SIG-M5 treated with dmso at 0.1 percent for 504 hours (cell line): ENCODE results near the gene ANO1.

Experiments used
- DNase-seq: peaks from one replicate; lab custom pipeline; 2025; ENCODE audit not compliant: unreplicated experiment; lab: John Stamatoyannopoulos, UW

The ANO1 gene

DNA sequence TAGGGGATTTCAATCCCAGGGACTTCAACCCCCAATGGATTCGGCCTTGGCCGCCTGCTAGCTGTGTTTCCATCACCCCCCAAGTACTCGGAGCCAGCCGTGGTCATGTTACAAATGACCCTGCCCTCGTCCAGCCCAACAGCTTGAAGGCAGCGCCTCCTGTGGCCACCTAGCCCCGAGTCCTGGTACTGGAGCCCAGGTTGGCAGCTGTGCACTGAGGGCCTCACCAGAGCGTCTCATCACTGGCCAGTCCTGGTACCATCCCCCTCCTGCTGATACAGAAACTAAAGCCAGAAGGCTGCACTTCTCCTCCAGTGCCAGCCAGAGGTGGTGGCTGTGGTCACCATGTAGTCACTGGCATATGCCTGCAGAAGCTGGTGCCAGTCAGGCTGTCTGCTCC, 80.1 kb downstream of the ANO1 start:
- DNase-seq, result no peak

DNA sequence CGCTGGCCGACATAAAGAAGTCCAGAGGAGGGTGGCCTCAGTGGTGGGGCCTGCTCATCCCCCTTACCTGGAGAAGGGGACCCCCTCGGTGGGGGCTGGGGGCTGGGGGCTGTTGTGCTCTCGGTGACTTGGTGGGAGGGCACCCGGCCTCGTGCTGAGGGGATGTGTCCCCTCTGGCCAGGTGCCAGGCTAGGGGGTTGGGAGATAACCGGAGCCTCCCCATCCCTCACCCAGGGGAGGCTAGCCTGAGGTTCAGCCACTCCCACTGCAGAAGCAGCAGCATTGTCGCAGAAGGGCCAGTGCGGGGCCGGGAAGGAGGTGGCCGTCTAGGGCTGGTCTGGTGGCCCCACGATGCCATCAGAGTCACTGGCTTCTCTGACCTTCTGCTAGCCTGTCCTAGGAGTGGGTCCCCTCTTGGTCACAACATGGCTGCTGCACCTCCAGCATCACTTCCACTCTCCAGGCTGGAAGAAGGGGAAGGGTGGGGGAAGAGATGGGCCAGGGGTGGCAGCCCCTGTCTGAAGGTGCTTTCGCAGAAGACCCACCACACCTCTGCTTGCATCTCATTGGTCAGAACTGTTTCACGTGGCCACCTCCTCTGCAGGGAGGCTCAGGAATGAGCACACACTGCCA, 80.8 kb downstream of the ANO1 start:
- no peak for DNase-seq

DNA sequence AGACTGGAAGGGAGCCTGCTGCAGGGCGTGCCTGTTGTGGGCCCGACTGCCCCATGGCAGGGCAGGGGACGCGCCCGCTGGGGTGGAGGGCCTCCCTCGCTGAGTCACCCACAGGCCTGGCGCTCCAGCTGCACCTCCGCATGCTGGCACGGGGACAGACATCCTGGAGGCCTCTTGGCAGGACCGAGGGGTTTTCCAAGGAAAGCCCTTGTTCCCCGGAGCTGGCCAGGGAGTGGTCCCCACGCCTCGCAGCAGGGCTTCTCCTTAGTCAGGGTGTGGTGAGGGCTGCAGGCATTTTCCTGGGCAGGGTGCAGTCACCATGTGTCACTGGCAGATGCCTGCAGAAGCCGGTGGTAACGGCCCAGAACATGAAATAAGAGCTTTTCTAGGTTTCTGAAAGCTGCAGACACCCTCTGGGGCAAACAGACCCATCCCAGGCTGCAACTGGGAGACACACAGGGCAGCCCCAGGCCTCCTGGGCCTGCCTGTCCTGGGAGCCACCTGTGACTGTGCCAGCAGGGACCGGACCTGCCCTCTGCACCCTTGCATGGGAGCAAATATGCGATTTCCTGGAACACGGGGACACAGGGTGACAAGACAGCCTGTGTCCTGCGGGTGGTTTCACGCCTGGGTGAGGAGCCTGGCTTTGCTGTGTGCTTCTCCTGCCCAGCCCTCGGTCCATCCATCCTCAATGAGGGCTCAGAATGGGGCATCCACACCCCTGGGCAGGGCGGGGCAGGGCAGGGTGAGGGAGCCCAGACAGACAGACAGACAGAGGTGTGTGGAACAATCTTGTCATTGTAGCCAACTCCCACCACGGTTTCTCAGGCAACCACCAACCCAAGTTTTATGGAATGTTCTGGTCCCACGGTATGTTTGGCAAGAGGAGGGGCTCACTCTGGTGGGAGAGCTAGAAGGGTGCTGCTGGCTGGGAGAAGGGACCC, 81.8 kb downstream of the ANO1 start:
- DNase-seq, result no peak

DNA sequence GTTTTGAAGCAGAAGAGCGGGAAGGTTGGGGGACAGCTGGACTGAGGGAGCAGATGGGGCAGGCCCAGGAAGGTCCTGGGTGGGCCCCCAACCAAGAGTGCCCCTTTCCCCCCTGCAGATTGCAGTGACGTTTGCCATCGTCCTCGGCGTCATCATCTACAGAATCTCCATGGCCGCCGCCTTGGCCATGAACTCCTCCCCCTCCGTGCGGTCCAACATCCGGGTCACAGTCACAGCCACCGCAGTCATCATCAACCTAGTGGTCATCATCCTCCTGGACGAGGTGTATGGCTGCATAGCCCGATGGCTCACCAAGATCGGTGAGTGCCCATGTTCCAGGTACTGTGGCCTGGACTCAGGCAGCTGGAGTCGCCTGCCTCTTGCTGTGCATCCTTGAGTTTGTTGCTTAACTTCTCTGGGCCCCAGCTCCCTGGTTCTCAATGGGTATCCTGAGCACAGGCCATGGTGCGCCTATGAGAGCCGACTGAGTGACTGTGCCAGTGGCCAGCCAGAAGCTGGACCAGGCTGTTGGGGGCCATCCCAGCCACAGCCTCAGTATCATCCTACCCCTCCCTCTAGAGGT, 83.0 kb downstream of the ANO1 start:
- no peak for DNase-seq

DNA sequence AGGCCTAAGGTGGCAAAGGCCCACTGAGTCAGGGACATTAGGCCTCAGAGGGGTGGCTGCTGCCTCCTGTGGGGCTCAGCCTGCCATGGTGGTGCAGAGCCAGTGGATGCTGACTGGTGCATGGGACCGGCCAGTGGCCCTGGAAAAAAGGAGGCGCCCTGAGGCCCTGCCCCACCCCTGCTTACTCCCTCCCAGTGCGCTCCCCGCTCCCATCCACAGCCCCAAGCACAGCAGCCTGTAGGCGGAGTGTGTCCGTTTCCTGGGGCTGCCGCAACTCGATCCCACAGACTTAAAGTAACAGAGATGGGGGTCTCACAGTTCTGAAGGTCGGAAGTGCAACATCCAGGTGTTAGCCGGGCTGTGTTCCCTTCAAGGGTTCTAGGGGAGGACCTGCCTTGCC, 86.6 kb downstream of the ANO1 start:
- no peak for DNase-seq

DNA sequence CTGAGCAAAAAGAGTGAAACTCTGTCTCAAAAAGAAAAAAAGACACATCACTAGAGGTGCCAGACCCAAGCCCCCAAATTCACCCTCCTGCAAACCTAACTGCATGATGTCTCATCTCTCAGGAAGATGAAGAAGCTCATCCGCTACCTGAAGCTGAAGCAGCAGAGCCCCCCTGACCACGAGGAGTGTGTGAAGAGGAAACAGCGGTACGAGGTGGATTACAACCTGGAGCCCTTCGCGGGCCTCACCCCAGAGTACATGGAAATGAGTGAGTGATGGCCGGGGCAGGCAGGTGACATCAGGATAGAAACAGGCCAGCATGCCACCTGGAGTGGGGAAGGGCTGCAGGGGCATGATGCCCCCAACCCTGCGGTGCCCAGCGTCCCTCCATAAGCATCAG, 89.0 kb downstream of the ANO1 start:
- no peak for DNase-seq

DNA sequence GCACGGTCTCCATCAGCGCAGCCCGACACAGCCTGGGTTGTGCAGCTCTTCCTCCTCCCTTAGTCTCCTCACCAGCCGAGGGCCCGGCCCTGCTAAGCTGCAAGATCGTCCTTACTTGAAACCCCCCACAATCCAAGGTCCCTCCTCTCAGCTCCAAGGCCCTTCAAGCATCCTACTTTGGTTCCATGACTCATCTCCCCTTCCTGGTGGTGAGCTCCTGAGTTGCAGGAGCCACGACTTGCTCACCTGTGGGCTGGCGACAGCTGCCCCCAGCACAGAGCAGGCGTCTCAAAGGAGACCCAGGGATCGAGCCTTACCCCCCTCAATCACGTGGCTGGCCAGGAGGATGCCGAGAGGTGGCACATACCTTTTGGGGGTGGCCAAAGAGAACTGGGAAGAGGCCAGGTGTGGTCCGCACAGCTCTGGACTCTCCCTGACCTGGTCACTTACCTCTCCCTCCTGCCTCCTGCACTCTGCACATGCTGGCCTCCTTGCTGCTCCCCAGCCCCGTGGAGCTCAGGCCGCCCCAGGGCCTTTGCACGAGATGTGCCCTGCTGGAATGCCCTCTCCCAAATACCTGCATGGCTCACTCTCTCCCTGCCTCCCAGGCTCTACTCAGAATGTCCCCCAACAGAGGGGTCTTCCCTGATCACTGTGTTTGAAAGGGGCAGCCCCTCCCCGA, 89.7 kb downstream of the ANO1 start:
- DNase-seq, result no peak

DNA sequence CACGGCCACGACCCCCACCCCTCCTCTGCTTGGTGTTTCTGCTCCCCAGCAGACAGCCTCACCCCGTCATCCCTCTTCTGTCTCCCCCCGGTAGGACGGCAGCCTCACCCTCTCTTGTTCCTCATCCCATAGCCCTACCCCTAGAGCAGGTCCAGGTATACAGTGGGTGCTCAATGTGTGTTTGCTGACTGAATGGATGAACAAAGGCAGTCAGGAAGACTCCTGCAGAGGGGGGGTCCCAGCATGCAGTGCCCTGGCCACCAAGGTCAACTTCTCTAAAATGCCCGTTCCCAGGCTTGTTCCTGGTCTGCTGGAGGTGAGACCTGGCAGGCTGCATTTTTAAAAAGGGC, 90.3 kb downstream of the ANO1 start:
- DNase-seq, result no peak

DNA sequence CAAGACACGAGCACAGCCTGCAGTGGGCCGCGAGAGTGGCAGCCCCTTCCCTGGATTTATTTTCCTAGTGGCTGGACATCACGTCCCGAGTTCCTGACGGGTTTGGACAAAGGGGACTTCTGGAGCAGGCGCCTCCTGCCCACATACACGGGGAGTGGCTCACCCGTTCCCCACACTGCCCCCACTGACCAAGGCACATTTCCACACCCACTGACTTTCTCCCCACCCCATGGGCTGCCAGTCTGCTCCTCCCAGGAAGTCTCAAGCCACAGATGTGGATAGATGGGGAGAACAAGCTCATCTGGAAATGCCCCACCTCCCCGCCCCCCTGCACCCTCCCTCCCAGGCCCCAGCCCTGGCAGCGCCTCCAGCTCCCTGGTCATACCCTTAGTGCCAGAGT, 91.0 kb downstream of the ANO1 start:
- DNase-seq, result no peak

DNA sequence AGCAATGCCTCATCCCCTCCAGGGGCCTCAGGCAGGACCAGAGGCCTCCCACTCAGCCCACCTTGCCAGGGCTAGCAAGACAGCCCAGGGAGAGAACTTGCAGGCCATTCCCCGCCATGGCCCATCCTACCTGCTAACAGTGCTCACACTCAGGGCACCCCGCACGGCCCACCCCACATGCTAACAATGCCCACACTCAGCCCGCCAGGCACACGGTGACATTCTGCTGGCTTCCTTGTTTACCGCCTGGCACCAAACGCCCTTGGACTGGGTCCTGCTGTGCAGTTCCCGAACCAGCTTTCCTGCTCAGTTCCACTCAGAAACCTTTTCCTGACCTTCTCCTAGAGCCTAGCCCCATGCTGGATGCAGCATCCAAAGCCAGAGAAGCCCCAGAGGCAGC, 91.5 kb downstream of the ANO1 start:
- DNase-seq, result no peak

DNA sequence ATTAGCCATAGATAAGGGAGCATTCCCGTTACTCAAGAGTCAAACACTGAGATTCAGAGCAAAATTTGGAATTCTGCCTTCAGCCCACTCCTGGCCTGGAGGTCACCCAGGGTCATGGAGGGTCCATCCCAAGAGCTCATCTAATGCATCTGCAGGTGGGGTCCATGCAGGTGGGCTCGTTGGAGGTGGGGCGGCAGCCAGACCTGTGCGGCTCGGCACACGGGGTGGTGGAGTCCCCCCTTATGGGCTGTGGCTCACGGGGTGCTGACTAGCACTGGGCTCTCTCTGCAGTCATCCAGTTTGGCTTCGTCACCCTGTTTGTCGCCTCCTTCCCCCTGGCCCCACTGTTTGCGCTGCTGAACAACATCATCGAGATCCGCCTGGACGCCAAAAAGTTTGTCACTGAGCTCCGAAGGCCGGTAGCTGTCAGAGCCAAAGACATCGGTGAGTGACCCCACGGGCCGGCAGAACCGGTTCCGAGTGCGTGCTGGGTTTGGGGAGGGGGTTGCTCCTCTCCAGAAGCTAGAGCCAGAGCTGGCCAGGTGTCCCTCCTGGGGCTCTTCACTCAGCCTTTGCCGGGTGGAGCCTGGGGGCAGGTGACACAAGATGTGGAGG, 92.6 kb downstream of the ANO1 start:
- no peak for DNase-seq

DNA sequence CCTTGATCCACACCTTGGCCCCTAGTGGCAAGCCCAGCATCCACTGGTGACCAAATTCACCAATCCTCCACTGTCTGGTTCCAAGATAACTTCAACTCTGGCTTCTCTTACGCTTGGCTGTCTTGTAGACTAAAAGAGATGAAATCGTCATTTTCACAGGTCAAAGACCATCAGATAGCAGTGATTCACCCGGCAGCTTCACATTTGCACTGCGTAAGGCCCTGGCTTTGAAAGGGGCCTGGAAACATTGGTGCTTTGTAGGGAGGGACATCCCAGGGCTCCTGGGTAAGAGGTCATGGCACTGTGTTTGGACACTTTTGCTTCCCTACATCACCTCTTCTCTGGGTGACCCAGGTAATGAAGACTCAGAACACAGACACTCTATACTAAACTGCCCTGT, 94.9 kb downstream of the ANO1 start:
- no peak for DNase-seq

DNA sequence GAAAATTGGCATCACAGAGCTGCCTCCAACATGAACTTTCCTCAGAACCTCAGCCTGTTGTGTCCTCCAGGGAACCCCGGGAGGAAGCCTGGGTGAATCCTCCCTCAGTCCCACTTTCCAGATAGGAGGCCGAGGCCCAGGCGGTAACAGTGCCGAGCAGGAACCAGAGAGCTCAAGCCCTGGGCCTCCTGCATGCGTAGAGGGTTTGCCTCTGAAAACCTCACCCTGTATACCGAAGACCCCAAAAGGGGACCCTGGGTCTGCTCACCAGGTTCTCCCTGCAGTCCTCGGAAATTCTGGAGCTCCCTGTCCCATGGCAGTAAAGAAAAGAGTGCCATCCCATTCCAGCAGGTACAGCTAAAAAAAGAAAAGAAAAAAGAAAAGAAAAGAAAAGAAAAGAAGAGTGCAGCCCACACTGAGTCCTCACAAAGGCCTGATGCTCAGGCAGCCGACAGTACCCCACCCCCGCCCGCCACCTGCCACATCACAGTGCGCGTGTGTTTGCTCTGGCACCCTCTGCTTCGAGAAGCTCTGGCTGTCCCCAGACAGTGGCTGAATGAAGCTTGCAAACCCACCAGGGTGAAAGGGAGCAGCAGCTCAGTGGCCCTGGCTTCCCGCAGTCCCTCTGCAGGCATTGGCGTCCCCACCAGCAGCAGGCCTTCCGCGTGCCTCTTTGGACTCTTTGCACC, 96.6 kb downstream of the ANO1 start:
- DNase-seq, result no peak

DNA sequence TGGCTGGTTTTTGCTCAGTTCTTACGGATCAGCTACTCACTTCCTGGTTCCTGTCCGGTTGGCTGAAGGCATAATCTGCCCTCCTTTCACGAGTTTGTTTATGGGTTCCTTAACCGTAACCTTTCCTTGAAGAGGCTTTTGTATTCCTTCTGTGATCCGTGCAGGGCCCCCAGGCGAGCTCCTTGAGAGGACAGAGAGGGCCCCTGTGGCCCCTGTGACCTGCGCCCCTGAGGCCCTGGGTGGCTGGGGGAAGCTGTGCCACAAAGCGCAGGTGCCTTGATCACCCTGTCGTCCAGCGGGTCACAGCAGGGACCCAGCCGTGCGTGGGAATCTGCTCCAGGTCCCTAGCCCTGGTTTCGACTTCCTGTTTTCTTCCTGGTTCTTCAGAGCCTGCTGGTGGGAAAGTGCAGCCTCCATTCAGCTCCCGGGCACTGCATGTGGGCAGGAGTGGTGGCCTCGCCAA, 97.2 kb downstream of the ANO1 start:
- DNase-seq, result no peak

DNA sequence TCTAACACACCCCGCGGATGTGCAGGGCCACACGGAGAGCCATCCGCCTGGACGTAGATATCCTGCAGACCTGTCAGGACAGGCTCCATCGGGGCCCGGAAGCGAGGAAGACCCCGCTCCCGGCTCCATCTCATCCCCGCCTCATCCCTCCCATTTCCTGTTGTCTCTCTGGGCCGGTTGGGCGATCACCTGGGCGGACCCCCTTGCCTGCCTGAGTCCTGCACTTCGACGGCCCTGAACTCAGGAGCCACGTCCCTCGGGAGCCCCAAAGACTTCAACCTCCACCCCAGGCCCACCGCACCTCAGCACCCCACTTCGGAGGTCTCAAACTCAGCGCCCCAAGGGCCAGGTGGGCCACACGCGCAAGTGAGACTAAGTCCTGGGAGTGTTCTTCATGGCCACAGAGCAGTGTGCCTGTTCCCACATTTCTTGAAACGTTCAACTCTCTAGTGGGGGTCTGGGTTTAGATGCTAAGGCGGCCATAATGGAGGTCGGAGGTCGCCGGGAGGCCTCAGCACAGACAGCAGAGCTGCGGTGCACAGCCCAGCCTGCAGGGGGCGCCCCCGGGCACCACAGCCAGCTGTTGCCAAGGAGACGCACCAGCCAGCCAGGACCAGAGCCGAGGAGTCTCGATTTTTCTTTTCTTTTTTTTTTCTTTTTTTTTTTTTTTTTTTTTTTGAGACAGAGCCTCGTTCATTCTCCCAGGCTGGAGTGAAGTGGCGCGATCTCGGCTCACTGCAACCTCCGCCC, 99.0 kb downstream of the ANO1 start:
- peak; percentile 6 for DNase-seq

DNA sequence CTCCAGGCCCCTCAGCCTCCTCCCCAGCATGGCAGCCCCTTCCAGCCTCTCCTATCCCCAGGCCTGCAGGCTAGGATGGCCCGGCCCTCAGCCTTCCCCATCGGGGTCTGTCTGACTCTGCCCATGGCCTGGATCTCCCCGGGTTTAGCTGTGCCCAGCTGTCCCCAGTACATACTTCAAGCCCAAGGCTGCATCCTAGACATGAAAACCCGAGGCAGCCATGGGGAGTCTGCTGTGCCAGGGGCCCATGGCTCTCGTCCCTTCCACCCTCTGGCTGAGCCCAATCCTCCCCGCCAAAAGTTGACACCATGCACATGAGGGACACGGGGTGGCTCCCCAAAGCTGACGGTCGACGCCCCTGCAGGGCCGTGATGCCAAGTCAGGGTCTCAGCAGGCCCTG, 102.8 kb downstream of the ANO1 start:
- no peak for DNase-seq

DNA sequence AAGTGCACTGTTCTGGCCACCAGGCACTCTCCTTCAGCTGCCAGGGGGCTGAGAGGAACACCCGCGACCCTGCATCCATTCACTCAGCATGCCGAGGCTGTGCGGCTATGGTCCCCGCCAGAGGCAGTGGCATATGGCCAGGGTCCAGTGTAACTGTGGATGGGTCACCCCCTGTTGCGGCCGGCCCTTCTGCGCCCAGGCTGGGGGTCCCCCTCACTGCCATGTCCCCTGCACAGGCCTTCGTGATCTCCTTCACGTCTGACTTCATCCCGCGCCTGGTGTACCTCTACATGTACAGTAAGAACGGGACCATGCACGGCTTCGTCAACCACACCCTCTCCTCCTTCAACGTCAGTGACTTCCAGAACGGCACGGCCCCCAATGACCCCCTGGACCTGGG, 104.1 kb downstream of the ANO1 start:
- no peak for DNase-seq

DNA sequence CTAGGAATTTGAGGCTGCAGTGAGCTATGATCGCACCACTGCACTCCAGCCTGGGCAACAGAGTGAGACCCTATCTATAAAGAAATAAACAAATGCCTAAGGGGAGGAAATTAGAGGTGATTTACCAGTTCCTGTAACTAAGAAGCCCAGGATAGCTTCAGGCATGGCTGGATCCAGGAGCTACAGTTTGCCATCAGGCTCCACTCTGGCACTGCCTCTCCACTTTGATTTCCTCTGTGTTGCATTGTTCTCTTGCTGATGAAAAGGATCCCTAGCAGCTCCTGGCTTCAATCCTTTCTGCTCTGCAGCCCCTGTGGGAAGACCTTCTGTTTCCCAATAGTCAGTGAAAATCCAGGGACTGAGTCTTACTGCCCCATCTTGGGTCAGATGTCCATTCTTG, 104.9 kb downstream of the ANO1 start:
- DNase-seq, result no peak

DNA sequence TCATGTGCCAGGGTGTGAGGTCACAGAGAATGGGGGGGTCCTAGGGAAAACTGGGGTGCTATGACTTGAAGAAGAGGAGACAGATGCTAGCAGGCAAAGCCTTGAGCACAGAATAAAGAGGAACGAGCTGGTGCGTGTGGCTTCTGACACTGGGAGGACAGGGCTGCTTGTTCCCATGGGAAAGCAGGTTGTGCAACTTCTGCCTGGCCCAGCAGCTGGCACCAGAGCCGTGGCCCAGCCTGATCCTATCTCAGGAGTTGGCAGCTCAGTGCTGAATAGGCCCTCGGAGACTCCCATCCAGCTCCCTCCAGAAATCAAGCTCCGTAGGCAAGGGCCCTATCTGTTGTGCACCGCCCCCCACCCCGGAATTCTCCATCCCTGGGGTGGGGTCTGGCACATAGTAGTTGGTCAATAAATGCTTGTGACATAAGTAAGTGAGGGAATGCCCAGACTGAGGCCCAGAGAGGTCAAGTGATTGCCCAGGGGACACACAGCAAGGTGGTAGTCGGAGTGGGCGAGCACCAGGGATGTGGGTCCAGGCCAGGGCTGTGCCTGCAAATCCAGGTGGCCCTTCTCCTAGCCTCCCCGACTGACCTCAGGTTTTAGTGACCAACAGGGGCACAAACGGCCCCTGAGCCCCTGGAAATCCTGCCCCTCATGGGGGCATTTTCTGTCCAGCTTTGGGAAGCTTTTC, 105.5 kb downstream of the ANO1 start:
- peak; percentile 29 for DNase-seq
